ENCODE data around the gene NCOA3. TPM values are rescaled to one million over a fixed set of nuclear protein-coding genes. Genes with fewer than 3 reads are reported as not detected.
"Not testable (repeated sequence)": the region's sequence is repeated elsewhere in the genome, so short reads cannot be mapped to it uniquely, and the experiment has no call there.

The NCOA3 gene
- total and polyA plus RNA-seq, 2 experiments from 2014 or later, result 6.7 to 25.8 TPM

- no peak for TF ChIP-seq REST (IDR thresholded peaks at IDR 0.05; ENCODE audit: unreplicated experiment)
- TF ChIP-seq ZNF331 (CRISPR knock-in tag; IDR thresholded peaks at IDR 0.05; ENCODE audit: low read depth), result no peak
- TF ChIP-seq EZH2phosphoT487 (IDR thresholded peaks at IDR 0.05; ENCODE audit: unreplicated experiment), result no peak
- TF ChIP-seq STAT1 (IDR thresholded peaks at IDR 0.05; ENCODE audit: unreplicated experiment), result no peak
Observed at GRCh38 chr20:47456952-47457724, 44.5 kb upstream of the NCOA3 start (continued).

- not testable (repeated sequence) for H3K27me3 ChIP-seq (ENCODE audit: insufficient read depth); H3K4me2 ChIP-seq; H2AFZ ChIP-seq; H3K9me3 Mint-ChIP-seq; H3F3A ChIP-seq (replicated peaks; ENCODE audit: low read depth); H3K27me3 Mint-ChIP-seq (ENCODE audit: insufficient read depth, low read depth, poor library complexity); ATAC-seq; H3K4me3 ChIP-seq; H3K4me1 Mint-ChIP-seq; H3K4me3 Mint-ChIP-seq; H3K79me2 ChIP-seq (replicated peaks; ENCODE audit: insufficient read depth); H3K36me3 ChIP-seq (ENCODE audit: insufficient read depth); H3K27ac ChIP-seq (ENCODE audit: low read depth); H4K20me1 ChIP-seq (replicated peaks; ENCODE audit: insufficient read depth); H3K4me1 ChIP-seq (ENCODE audit: insufficient read depth); H3K27ac Mint-ChIP-seq; H3K36me3 Mint-ChIP-seq (ENCODE audit: low read depth); DNase-seq (ENCODE audit: low spot score); H3K9me2 ChIP-seq (ENCODE audit: insufficient read depth)
Observed at GRCh38 chr20:47458280-47459050, 43.2 kb upstream of the NCOA3 start.

DNA sequence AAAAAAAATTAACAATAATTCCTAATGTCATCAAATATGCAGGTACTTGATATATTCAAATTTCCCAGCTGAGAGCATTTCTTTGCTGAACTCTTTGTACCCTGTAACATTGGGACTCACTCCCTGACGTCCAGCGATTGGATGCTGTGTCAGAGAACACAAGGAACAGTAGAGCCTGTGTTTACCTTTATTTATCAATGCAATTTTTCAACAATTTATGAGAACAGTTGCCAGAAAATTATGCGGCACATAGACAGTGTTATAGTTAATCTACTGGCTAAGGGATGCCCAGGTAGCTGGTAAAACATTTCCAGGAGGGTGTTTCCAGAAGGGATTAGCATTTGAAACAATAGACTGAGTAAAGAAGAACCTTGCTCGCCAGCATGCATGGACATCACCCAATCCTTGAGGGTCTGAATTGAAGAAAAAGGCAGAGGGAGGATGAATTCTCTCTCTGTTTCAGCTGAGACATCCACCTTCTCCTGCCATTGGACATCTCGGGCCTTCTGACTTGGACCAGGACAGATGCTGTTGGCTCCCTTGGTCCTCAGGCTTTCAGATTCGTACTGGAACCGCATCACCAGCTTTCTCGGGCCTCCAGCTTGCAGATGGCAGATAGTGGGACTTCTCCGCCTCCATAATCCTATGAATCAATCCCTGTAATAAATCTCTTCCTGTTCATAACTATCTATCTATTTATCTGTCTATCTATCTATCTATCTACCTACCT, 42.2 kb upstream of the NCOA3 start:
- H2AFZ ChIP-seq, result peak overlapping the region; percentile 56; the same call in 1 of the 2 replicates
- H3K27me3 ChIP-seq (ENCODE audit: insufficient read depth), result no peaks in the 10 kb centered on the region
- no peaks in the 10 kb centered on the region for H3K9me2 ChIP-seq (ENCODE audit: insufficient read depth)
- no peaks in the 10 kb centered on the region for H3K9me3 Mint-ChIP-seq
- no peaks in the 10 kb centered on the region for H3K36me3 ChIP-seq (ENCODE audit: insufficient read depth)
- H3K27ac ChIP-seq (ENCODE audit: low read depth), result no peak overlapping the region
- H3K36me3 Mint-ChIP-seq (ENCODE audit: low read depth), result no peaks in the 10 kb centered on the region
- DNase-seq (ENCODE audit: low spot score) (no peak), ATAC-seq (no peak; the same call in 2 of the 3 replicates)
- H3K27me3 Mint-ChIP-seq (ENCODE audit: insufficient read depth, low read depth, poor library complexity), result no peaks in the 10 kb centered on the region
- no peaks in the 10 kb centered on the region for H3K4me1 ChIP-seq (ENCODE audit: insufficient read depth)
- H3K79me2 ChIP-seq (replicated peaks; ENCODE audit: insufficient read depth), result no peaks in the 10 kb centered on the region
- no peak overlapping the region for H3K4me2 ChIP-seq
- no peak overlapping the region for H3K4me3 Mint-ChIP-seq
- H3F3A ChIP-seq (replicated peaks; ENCODE audit: low read depth), result no peaks in the 10 kb centered on the region
- peaks cover 3% of the 10 kb centered on the region; the same call in 1 of the 3 replicates for H3K4me1 Mint-ChIP-seq
- no peaks in the 10 kb centered on the region for H4K20me1 ChIP-seq (replicated peaks; ENCODE audit: insufficient read depth)
- no peak overlapping the region for H3K4me3 ChIP-seq
- no peak overlapping the region for H3K27ac Mint-ChIP-seq
- no peak for TF ChIP-seq POLR2AphosphoS5 (IDR thresholded peaks at IDR 0.05; ENCODE audit: low read depth)
- TF ChIP-seq NANOG (IDR thresholded peaks at IDR 0.05; ENCODE audit: borderline replicate concordance), result no peak
- TF ChIP-seq, protein P1, sequence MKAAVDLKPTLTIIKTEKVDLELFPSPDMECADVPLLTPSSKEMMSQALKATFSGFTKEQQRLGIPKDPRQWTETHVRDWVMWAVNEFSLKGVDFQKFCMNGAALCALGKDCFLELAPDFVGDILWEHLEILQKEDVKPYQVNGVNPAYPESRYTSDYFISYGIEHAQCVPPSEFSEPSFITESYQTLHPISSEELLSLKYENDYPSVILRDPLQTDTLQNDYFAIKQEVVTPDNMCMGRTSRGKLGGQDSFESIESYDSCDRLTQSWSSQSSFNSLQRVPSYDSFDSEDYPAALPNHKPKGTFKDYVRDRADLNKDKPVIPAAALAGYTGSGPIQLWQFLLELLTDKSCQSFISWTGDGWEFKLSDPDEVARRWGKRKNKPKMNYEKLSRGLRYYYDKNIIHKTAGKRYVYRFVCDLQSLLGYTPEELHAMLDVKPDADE (IDR thresholded peaks at IDR 0.05), result no peak
- TF ChIP-seq ZNF331 (CRISPR knock-in tag; IDR thresholded peaks at IDR 0.05; ENCODE audit: low read depth), result no peak
- no peak for TF ChIP-seq CREB1 (CRISPR knock-in tag; IDR thresholded peaks at IDR 0.05; ENCODE audit: low read depth)
- TF ChIP-seq STAT1 (IDR thresholded peaks at IDR 0.05; ENCODE audit: unreplicated experiment), result no peak
- no peak for TF ChIP-seq EZH2phosphoT487 (IDR thresholded peaks at IDR 0.05; ENCODE audit: unreplicated experiment)
- TF ChIP-seq JUNB (IDR thresholded peaks at IDR 0.05; ENCODE audit: unreplicated experiment), result no peak
- no peak for TF ChIP-seq EZH2 (IDR thresholded peaks at IDR 0.05; ENCODE audit: low read depth, unreplicated experiment)

Measured in GM23338 (cell line).